GM23248 (cell line): ENCODE measurements around the gene AK2. TPM values are rescaled to one million over a fixed set of nuclear protein-coding genes. Genes with fewer than 3 reads are reported as not detected.
"Not testable (repeated sequence)": the region's sequence is repeated elsewhere in the genome, so short reads cannot be mapped to it uniquely, and the experiment has no call there.

Experiments
- DNase-seq: peaks from one replicate; pipeline ENCODE4 v3.0.0-alpha.2; 2015
- H2AFZ ChIP-seq: fragments of 200-600 bp; sonication (generic); 2 replicates; pipeline ENCODE4 v1.6.1; 2016; ENCODE audit warnings: antibody characterized with exemption
- H3F3A ChIP-seq: fragments of 200-600 bp; sonication (generic); 2 replicates; pipeline ENCODE4 v1.6.1; 2016; ENCODE audit warnings: mild to moderate bottlenecking, antibody characterized with exemption, mixed run types; ENCODE audit not compliant: insufficient read depth
- H3K27ac ChIP-seq: fragments of 200-600 bp; sonication (generic); 2 replicates; pipeline ENCODE4 v1.5.1; 2016; ENCODE audit warnings: mild to moderate bottlenecking
- H3K27me3 ChIP-seq: fragments of 200-600 bp; sonication (generic); replicated peaks from 2 replicates; pipeline ENCODE4 v1.6.1; 2016; ENCODE audit warnings: mild to moderate bottlenecking; ENCODE audit not compliant: insufficient read depth
- H3K36me3 ChIP-seq: fragments of 200-600 bp; sonication (generic); 2 replicates; pipeline ENCODE4 v1.6.1; 2016; ENCODE audit warnings: low read depth, mild to moderate bottlenecking
- H3K4me1 ChIP-seq: fragments of 200-600 bp; sonication (generic); 2 replicates; pipeline ENCODE4 v1.6.1; 2016; ENCODE audit warnings: mild to moderate bottlenecking; ENCODE audit not compliant: insufficient read depth
- H3K4me2 ChIP-seq: fragments of 200-600 bp; sonication (generic); one replicate; pipeline ENCODE4 v1.6.1; 2016; ENCODE audit warnings: mild to moderate bottlenecking; ENCODE audit not compliant: unreplicated experiment
- H3K4me3 ChIP-seq: fragments of 200-600 bp; sonication (generic); 2 replicates; pipeline ENCODE4 v1.5.1; 2016; ENCODE audit warnings: mild to moderate bottlenecking
- H3K79me2 ChIP-seq: fragments of 200-600 bp; sonication (generic); 2 replicates; pipeline ENCODE4 v1.6.1; 2016; ENCODE audit warnings: mild to moderate bottlenecking; ENCODE audit not compliant: insufficient read depth
- H3K9ac ChIP-seq: fragments of 200-600 bp; sonication (generic); 2 replicates; pipeline ENCODE4 v1.6.1; 2016; ENCODE audit warnings: mild to moderate bottlenecking
- H3K9me2 ChIP-seq: fragments of 200-600 bp; sonication (generic); 2 replicates; pipeline ENCODE4 v1.6.1; 2016; ENCODE audit warnings: mixed run types, mild to moderate bottlenecking, moderate library complexity; ENCODE audit not compliant: insufficient read depth
- H3K9me3 ChIP-seq: fragments of 200-600 bp; sonication (generic); one replicate; pipeline ENCODE4 v1.6.1; 2017; ENCODE audit warnings: low read depth
- H4K20me1 ChIP-seq: fragments of 200-600 bp; sonication (generic); 2 replicates; pipeline ENCODE4 v1.6.0; 2016; ENCODE audit not compliant: insufficient read depth
- EZH2 ChIP-seq: fragments of 200-600 bp; sonication (generic); IDR thresholded peaks from 2 replicates; pipeline ENCODE4 v1.6.1; 2018; ENCODE audit warnings: antibody characterized with exemption, mild to moderate bottlenecking; ENCODE audit not compliant: insufficient read depth, poor library complexity, severe bottlenecking
- EZH2phosphoT487 ChIP-seq: fragments of 200-600 bp; sonication (generic); IDR thresholded peaks from 2 replicates; pipeline ENCODE4 v1.6.1; 2018; ENCODE audit warnings: antibody characterized with exemption, moderate library complexity, mild to moderate bottlenecking, low read depth; ENCODE audit not compliant: insufficient read depth
- WGBS, 2 experiments: methylation state at CpG; one replicate each; pipeline ENCODE4 v1.1.6; 2015 to 2017; ENCODE audit warnings: low lambda C conversion rate in 2 of 2, low coverage in 1 of 2; ENCODE audit errors: missing lambda C conversion rate in 2 of 2; 5-methylcytosine and 5-hydroxymethylcytosine counted together
- in situ Hi-C: fragments of 300-500 bp; cut with MboI; formaldehyde crosslinking; loops from 2 replicates; pipeline ENCODE4 v1.15.0; 2020
- polyA plus RNA-seq: library from polyadenylated mRNA; unstranded; fragments of >200 nt; fragmentation: Nextera tagmentation; extraction: Ambion mirVana; gene quantifications from 2 replicates; pipeline ENCODE4 v1.2.1, GENCODE V29; 2016
- total RNA-seq: library from RNA; depleted of rRNA; stranded (reverse); fragments of >200 nt; shearing (Covaris generic); gene quantifications from 2 replicates; pipeline ENCODE4 v1.2.3, GENCODE V29; 2014

The AK2 gene
- total and polyA plus RNA-seq, 2 experiments from 2014 or later = 134 to 179 TPM

GRCh38 chr1:33048426-33048825 lies 11.7 kb upstream of the AK2 start:
- Histone ChIP-seq H3K9me3 (no peaks in the 10 kb centered on the region), H3K79me2 (no peaks in the 10 kb centered on the region), H3K27ac (no peak overlapping the region), H3K36me3 (no peaks in the 10 kb centered on the region), H2AFZ (no peak overlapping the region), H3K4me2 (no peak overlapping the region), H3K9me2 (no peaks in the 10 kb centered on the region), H3K27me3 (no peaks in the 10 kb centered on the region), H3K4me1 (peaks cover 17% of the 10 kb centered on the region), H3K4me3 (no peak overlapping the region), H3K9ac (no peak overlapping the region), H3F3A (peaks cover 24% of the 10 kb centered on the region; the same call in 1 of the 2 replicates), H4K20me1 (no peaks in the 10 kb centered on the region)
- DNase-seq = peak; percentile 19
- WGBS, 2 experiments = 85 to 94% methylated on average over 3 of the region's 3 CpGs
- in situ Hi-C loops = no loop called here
- TF ChIP-seq EZH2 (no peak), EZH2phosphoT487 (no peak)

GRCh38 chr1:33047839-33048305 lies 11.2 kb upstream of the AK2 start:
- H3K9me2 ChIP-seq = no peaks in the 10 kb centered on the region
- no peak overlapping the region for H3K9ac ChIP-seq
- no peak overlapping the region for H2AFZ ChIP-seq
- H3K27me3 ChIP-seq = no peaks in the 10 kb centered on the region
- H3K79me2 ChIP-seq = no peaks in the 10 kb centered on the region
- peaks cover 17% of the 10 kb centered on the region for H3K4me1 ChIP-seq
- TF ChIP-seq EZH2 = no peak
- TF ChIP-seq EZH2phosphoT487 = no peak
- peaks cover 24% of the 10 kb centered on the region; the same call in 1 of the 2 replicates for H3F3A ChIP-seq
- H3K27ac ChIP-seq = no peak overlapping the region
- DNase-seq = peak; percentile 70
- no peaks in the 10 kb centered on the region for H3K36me3 ChIP-seq
- no peak overlapping the region for H3K4me2 ChIP-seq
- H4K20me1 ChIP-seq = no peaks in the 10 kb centered on the region
- H3K9me3 ChIP-seq = no peaks in the 10 kb centered on the region
- in situ Hi-C loops = no loop called here
- WGBS, 2 experiments = 53 to 56% methylated on average over 2 of the region's 2 CpGs
- H3K4me3 ChIP-seq = no peak overlapping the region

- TF ChIP-seq EZH2 = no peak
- Histone ChIP-seq H3K79me2 (no peaks in the 10 kb centered on the region), H3K36me3 (no peaks in the 10 kb centered on the region), H3K27me3 (no peaks in the 10 kb centered on the region), H3K27ac (no peak overlapping the region), H4K20me1 (no peaks in the 10 kb centered on the region), H3K4me2 (no peak overlapping the region), H3K4me1 (peaks cover 17% of the 10 kb centered on the region), H2AFZ (no peak overlapping the region), H3K9me2 (no peaks in the 10 kb centered on the region), H3K9ac (no peak overlapping the region), H3K4me3 (no peak overlapping the region), H3K9me3 (no peaks in the 10 kb centered on the region), H3F3A (peaks cover 24% of the 10 kb centered on the region; the same call in 1 of the 2 replicates)
- 93 to 95% methylated on average over 2 of the region's 2 CpGs for WGBS, 2 experiments
- in situ Hi-C loops = no loop called here
- DNase-seq = no peak
These were observed 10.6 kb upstream of the AK2 start for GRCh38 chr1:33047290-33047689.

GRCh38 chr1:33046234-33046633 lies 9.6 kb upstream of the AK2 start:
- H3K9me3 ChIP-seq, H2AFZ ChIP-seq, H3K27me3 ChIP-seq, H3K36me3 ChIP-seq, H4K20me1 ChIP-seq, DNase-seq, in situ Hi-C loops, H3K4me2 ChIP-seq, H3K9me2 ChIP-seq, H3K4me3 ChIP-seq, H3K27ac ChIP-seq, H3K79me2 ChIP-seq, H3K9ac ChIP-seq: not testable (repeated sequence)
- Histone ChIP-seq H3K4me1 (peaks cover 17% of the 10 kb centered on the region), H3F3A (peaks cover 24% of the 10 kb centered on the region; the same call in 1 of the 2 replicates)
- 91 to 92% methylated on average over 4 of the region's 4 CpGs for WGBS, 2 experiments

- Histone ChIP-seq H3K36me3 (no peaks in the 10 kb centered on the region), H3K9me2 (no peaks in the 10 kb centered on the region), H3K27ac (no peak overlapping the region), H3K4me1 (peaks cover 17% of the 10 kb centered on the region), H3K4me3 (no peak overlapping the region), H2AFZ (no peak overlapping the region), H3K79me2 (no peaks in the 10 kb centered on the region), H3F3A (peaks cover 24% of the 10 kb centered on the region; the same call in 1 of the 2 replicates), H3K4me2 (no peak overlapping the region), H4K20me1 (no peaks in the 10 kb centered on the region), H3K27me3 (no peaks in the 10 kb centered on the region), H3K9ac (no peak overlapping the region), H3K9me3 (no peaks in the 10 kb centered on the region)
- TF ChIP-seq EZH2phosphoT487 (no peak), EZH2 (no peak)
- 71 to 73% methylated on average over 6 of the region's 6 CpGs for WGBS, 2 experiments
- in situ Hi-C loops = no loop called here
- DNase-seq = no peak
These were observed 9.1 kb upstream of the AK2 start for GRCh38 chr1:33045814-33046213.
